Measurements from ENCODE around the gene TBC1D22A.

Gene TBC1D22A

GRCh38 chr22:46762238-46763050 lies at the start of gene TBC1D22A:
TSS of gene TBC1D22A (plus strand) at chr22:46762650. CDS start at chr22:46762787, 137 bp downstream.
- Mint-ChIP-seq H3K27ac (peak within 1 kb of the TSS; percentile 89), H3K9me3 (no peaks in the 10 kb centered on the region), H3K36me3 (ENCODE audit: low read depth) (peaks cover 62% of the 10 kb centered on the region), H3K4me3 (peak within 1 kb of the TSS; percentile 95), H3K27me3 (no peaks in the 10 kb centered on the region), H3K4me1 (ENCODE audit: low read depth) (peaks cover 79% of the 10 kb centered on the region)
- intact Hi-C loops (cut with micrococcal nuclease): no loop called here

DNA sequence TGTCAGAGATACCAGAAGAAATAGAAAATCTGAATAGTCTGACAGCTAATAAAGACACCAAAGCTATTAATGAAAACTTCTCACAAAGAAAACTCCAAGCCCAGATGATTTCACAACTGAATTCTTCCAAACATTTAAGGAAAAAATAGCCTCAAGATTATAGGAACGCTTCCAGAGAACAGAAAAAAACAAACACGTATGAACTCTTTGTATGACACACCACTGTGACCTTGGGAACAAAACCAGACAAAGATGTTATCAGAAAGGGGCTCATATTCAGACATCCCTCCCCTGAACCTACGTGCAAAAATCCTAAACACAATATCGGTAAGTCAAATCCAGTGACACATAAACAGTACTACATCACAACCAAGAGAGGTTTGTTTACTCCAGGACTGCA lies 47.9 kb upstream of the TBC1D22A start:
- H3K4me1 Mint-ChIP-seq (ENCODE audit: low read depth): no peaks in the 10 kb centered on the region
- peaks cover 99% of the 10 kb centered on the region for H3K36me3 Mint-ChIP-seq (ENCODE audit: low read depth)
- intact Hi-C loops (cut with micrococcal nuclease): no loop called here
- no peak overlapping the region for H3K27ac Mint-ChIP-seq
- H3K9me3 Mint-ChIP-seq: no peaks in the 10 kb centered on the region
- no peak overlapping the region for H3K4me3 Mint-ChIP-seq
- no peaks in the 10 kb centered on the region for H3K27me3 Mint-ChIP-seq

DNA sequence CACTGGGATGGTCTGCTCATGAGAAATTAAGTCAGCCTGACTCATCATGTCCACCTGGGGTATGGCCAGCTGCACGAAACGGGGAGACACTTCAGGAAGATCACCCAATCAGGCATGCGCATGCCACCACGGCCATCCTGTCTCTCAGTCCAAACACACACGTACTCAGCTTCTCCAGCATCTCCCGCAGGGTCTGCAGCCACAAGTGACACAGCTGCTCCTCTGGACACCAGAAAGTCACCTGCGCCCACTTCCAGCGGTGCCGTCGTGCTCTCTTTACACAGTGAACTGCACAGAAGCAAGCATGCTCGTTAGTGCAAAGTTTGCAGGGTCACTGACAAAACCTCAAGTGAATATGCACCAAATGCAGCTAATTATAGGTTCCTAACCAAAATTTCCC lies 42.5 kb upstream of the TBC1D22A start:
- no peak overlapping the region for H3K27ac Mint-ChIP-seq
- no peaks in the 10 kb centered on the region for H3K9me3 Mint-ChIP-seq
- H3K27me3 Mint-ChIP-seq: no peaks in the 10 kb centered on the region
- peaks cover 12% of the 10 kb centered on the region for H3K4me1 Mint-ChIP-seq (ENCODE audit: low read depth)
- intact Hi-C loops (cut with micrococcal nuclease): no loop called here
- H3K4me3 Mint-ChIP-seq: no peak overlapping the region
- H3K36me3 Mint-ChIP-seq (ENCODE audit: low read depth): peaks cover 99% of the 10 kb centered on the region

DNA sequence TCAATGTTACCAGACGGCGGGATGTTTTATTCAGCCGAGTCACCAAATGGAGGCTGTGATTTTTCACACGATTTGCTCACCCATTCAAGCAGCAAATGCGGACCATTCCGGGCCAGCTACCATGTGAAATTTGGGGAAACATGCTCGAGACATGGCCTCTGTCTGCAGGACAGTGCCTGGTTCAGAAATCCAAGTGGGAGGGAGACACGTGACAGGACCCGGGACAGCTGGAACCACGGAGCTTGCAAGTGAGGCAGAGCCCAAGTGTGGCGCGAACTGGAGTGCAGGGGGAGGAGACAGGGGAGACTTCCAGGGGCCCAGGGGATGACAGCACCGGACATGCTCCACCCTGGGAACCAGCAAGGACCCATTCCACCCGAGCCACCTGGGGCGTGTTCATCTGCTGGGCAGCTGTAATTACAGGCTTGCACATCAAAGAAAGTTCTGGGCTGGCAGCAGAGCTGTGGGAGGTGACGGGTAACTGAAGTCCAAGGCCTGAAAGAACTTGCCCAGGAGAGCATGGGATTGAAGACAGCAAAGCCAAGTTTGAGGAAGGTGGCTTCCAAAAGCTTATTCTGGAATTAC lies 40.9 kb upstream of the TBC1D22A start:
- Mint-ChIP-seq H3K4me1 (ENCODE audit: low read depth) (peaks cover 25% of the 10 kb centered on the region), H3K36me3 (ENCODE audit: low read depth) (peaks cover 100% of the 10 kb centered on the region), H3K9me3 (no peaks in the 10 kb centered on the region), H3K27ac (no peak overlapping the region), H3K27me3 (no peaks in the 10 kb centered on the region), H3K4me3 (no peak overlapping the region)
- intact Hi-C loops (cut with micrococcal nuclease): no loop called here

GRCh38 chr22:46723882-46724281 lies 38.6 kb upstream of the TBC1D22A start:
- Mint-ChIP-seq H3K36me3 (ENCODE audit: low read depth) (peaks cover 100% of the 10 kb centered on the region), H3K27ac (no peak overlapping the region), H3K4me3 (no peak overlapping the region), H3K4me1 (ENCODE audit: low read depth) (peaks cover 39% of the 10 kb centered on the region), H3K9me3 (no peaks in the 10 kb centered on the region), H3K27me3 (no peaks in the 10 kb centered on the region)
- intact Hi-C loops (cut with micrococcal nuclease): no loop called here

- Mint-ChIP-seq H3K27me3 (no peaks in the 10 kb centered on the region), H3K9me3 (no peaks in the 10 kb centered on the region), H3K36me3 (ENCODE audit: low read depth) (peaks cover 100% of the 10 kb centered on the region), H3K4me3 (no peak overlapping the region), H3K4me1 (ENCODE audit: low read depth) (peaks cover 39% of the 10 kb centered on the region), H3K27ac (no peak overlapping the region)
- intact Hi-C loops (cut with micrococcal nuclease): no loop called here
Measured at GRCh38 chr22:46725096-46725495, 37.4 kb upstream of the TBC1D22A start.

- H3K27me3 Mint-ChIP-seq: no peaks in the 10 kb centered on the region
- no peaks in the 10 kb centered on the region for H3K9me3 Mint-ChIP-seq
- H3K4me3 Mint-ChIP-seq: no peak overlapping the region
- peaks cover 100% of the 10 kb centered on the region for H3K36me3 Mint-ChIP-seq (ENCODE audit: low read depth)
- H3K27ac Mint-ChIP-seq: no peak overlapping the region
- intact Hi-C loops (cut with micrococcal nuclease): no loop called here
- H3K4me1 Mint-ChIP-seq (ENCODE audit: low read depth): peaks cover 52% of the 10 kb centered on the region
Measured at GRCh38 chr22:46726066-46726985, 36.1 kb upstream of the TBC1D22A start.

DNA sequence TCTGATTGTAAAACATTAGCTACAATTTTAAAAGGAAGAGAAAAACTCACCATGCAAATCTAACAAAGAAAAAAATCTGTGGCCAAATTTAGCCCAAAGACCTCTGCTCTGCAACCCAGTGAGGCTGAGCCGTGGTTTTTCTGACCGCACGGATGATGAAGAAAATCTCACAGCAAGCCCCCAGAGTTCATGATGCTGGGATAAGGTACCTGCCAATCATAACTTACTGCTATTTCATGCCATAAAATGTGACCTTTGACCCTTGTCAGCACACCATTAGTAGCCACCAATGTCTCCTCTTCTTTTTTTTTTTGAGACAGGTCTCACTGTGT lies 35.5 kb upstream of the TBC1D22A start:
- intact Hi-C loops (cut with micrococcal nuclease): no loop called here
- Mint-ChIP-seq H3K27ac (peak overlapping the region; percentile 4), H3K4me3 (no peak overlapping the region), H3K9me3 (no peaks in the 10 kb centered on the region), H3K36me3 (ENCODE audit: low read depth) (peaks cover 100% of the 10 kb centered on the region), H3K27me3 (no peaks in the 10 kb centered on the region), H3K4me1 (ENCODE audit: low read depth) (peaks cover 58% of the 10 kb centered on the region)

DNA sequence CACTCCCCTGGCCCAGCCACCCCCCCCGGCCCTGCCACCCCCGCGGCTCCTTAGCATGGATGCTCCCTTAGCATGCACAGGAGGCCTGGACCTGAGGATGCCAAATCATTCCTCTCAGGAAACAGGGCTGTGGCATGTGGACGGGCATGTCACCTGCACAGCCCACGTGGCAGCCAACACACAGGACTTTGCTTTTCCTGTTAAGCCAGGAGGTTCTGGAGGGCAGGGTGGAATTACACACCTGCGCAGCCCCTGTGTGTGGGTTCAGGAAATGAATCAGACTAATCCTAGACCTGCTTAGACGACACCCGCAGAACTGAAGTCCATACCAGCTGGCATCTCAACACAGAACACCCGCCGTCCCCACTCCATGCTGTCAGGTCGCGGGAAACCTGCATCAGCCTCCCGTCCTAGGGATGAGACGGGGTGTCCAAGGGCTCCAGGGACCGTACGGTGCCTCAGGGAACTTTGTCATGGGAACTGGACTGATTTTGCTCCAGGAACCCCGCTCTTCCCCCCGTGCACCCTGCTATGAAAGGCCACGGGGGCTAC lies 34.6 kb upstream of the TBC1D22A start:
- intact Hi-C loops (cut with micrococcal nuclease): no loop called here
- no peak overlapping the region for H3K4me3 Mint-ChIP-seq
- H3K27ac Mint-ChIP-seq: peak overlapping the region; percentile 4
- peaks cover 67% of the 10 kb centered on the region for H3K4me1 Mint-ChIP-seq (ENCODE audit: low read depth)
- peaks cover 97% of the 10 kb centered on the region for H3K36me3 Mint-ChIP-seq (ENCODE audit: low read depth)
- no peaks in the 10 kb centered on the region for H3K27me3 Mint-ChIP-seq
- no peaks in the 10 kb centered on the region for H3K9me3 Mint-ChIP-seq

DNA sequence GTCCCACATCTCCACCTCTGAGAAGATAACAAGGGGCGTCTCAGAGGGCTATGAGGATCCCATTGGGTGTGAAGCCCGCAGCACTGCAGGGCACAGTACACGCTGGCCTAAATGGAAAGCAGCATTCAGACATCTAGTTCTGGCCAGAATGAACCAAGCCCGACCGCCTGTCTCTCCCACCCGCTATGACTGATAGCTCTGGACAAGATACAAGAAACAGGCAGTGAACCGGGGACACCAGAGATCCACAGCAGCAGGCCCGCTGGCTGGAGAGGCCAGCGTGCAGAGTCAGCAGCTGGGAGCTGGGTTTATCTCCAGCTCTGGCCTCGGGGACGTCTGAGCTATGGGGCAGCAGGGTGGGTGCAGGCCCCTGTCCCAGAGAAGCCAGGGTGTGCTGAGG lies 34.0 kb upstream of the TBC1D22A start:
- peaks cover 91% of the 10 kb centered on the region for H3K36me3 Mint-ChIP-seq (ENCODE audit: low read depth)
- intact Hi-C loops (cut with micrococcal nuclease): no loop called here
- no peaks in the 10 kb centered on the region for H3K9me3 Mint-ChIP-seq
- H3K4me1 Mint-ChIP-seq (ENCODE audit: low read depth): peaks cover 67% of the 10 kb centered on the region
- H3K4me3 Mint-ChIP-seq: no peak overlapping the region
- H3K27ac Mint-ChIP-seq: no peak overlapping the region
- no peaks in the 10 kb centered on the region for H3K27me3 Mint-ChIP-seq

DNA sequence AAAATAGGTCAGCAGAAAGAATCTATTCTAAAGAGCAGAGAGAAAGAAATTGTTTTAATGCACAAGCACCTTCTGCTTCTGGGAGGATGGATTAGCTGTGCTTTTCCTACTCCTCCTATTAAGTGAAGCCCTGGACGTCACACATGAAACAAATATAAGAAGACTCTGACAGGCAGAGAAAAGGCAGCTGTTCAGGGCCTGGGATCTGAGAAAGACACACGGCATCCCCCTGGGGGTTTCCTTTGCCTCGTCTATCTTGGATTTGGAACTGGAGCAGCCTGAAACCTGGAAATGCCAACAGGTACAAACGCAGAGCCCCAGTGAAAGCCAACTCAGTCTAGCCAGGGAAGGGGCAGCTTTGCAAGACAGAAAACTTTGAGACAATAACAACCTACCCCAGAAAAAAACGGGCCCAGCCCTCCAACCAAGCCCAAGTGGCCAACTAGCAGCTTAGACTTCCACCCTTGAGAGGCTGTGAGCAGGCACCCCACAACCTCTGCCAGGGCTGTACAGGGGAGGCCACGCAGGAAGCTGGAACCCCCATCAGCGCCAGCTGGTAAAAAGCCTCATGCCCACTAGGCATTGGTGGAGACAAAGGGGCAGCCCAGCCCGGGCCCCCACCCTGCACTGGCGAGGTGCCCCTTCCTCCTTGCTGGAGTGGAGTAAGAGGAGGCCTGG lies 31.7 kb upstream of the TBC1D22A start:
- Mint-ChIP-seq H3K9me3 (no peaks in the 10 kb centered on the region), H3K4me1 (ENCODE audit: low read depth) (peaks cover 70% of the 10 kb centered on the region), H3K27me3 (no peaks in the 10 kb centered on the region), H3K4me3 (no peak overlapping the region), H3K27ac (peak overlapping the region; percentile 42), H3K36me3 (ENCODE audit: low read depth) (peaks cover 77% of the 10 kb centered on the region)
- intact Hi-C loops (cut with micrococcal nuclease): loop anchor here (10.0 kb wide), 1 partner anchor 146 kb away; no protein-coding TSS in a partner anchor

- Mint-ChIP-seq H3K27me3 (no peaks in the 10 kb centered on the region), H3K4me3 (no peak overlapping the region), H3K9me3 (no peaks in the 10 kb centered on the region), H3K27ac (peak overlapping the region; percentile 42), H3K36me3 (ENCODE audit: low read depth) (peaks cover 71% of the 10 kb centered on the region), H3K4me1 (ENCODE audit: low read depth) (peaks cover 70% of the 10 kb centered on the region)
- intact Hi-C loops (cut with micrococcal nuclease): loop anchor here (10.0 kb wide), 1 partner anchor 147 kb away; no protein-coding TSS in a partner anchor
Measured at GRCh38 chr22:46731246-46732040, 31.0 kb upstream of the TBC1D22A start.

DNA sequence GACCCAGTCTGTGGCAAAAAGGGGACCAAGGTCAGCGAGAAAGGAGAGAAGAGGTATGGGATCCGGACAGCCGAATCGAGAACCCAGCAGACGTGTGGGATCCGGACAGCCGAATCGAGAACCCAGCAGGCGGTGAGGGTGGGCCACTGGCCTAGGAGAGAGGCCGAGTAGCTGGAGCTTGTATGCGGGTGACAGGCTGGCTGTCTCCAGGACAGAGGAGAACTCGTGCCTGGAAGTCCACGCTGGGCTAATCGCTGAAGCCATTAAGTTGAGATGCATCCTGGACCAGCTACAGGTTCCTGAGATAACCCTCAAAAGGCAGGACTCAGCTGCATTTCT lies 30.4 kb upstream of the TBC1D22A start:
- no peaks in the 10 kb centered on the region for H3K27me3 Mint-ChIP-seq
- no peaks in the 10 kb centered on the region for H3K9me3 Mint-ChIP-seq
- peaks cover 71% of the 10 kb centered on the region for H3K36me3 Mint-ChIP-seq (ENCODE audit: low read depth)
- peaks cover 70% of the 10 kb centered on the region for H3K4me1 Mint-ChIP-seq (ENCODE audit: low read depth)
- no peak overlapping the region for H3K27ac Mint-ChIP-seq
- intact Hi-C loops (cut with micrococcal nuclease): loop anchor here (10.0 kb wide), 1 partner anchor 147 kb away; no protein-coding TSS in a partner anchor
- H3K4me3 Mint-ChIP-seq: no peak overlapping the region
